ENCODE data around the gene AATK.
A peak's percentile ranks its signal among the peaks of the same experiment; 100 is the strongest.

The AATK gene

DNA sequence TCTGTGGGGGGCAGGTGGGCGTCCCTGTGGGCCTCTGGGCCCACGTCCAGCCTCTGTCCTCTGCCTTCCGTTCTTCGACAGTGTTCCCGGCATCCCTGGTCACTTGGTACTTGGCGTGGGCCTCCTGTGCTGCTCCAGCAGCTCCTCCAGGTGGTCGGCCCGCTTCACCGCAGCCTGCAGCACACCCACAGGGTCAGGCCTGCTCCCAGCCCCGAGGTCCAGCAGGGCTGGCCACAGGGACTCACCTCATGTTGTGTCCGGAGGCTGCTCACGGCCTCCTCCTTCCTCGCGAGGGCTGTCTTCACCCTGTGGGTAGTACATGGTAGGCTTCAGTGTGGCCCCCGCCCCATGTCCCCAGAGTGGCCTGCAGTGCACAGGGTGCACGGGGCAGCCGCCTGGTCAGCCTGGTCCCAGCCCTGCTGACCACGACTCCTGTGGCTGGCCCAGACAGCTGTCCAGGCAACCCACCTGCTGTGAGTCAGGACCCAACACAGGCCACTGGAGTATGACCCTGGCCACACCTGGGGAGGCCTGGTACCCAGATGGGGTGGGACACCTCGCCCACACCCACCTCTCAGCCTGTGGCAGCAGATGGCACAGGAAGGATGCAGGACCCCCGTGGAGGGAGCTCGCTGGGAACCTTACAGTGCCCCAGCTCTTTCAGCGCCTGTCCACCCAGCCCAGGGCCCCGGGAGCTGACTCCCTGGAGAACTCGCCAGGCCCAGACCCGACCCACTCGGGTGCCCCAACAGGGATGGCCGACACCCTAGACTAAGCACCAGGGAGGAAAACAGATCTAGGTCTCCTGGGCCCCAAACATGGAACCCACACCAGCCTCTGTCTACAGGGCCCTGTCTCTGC is 23.9 kb upstream of the AATK start:
- Mint-ChIP-seq H3K27ac (no peak overlapping the region), H3K9me3 (no peaks in the 10 kb centered on the region), H3K4me1 (no peaks in the 10 kb centered on the region), H3K27me3 (no peaks in the 10 kb centered on the region), H3K4me3 (no peak overlapping the region)
- no peak for DNase-seq
- ATAC-seq: peak; percentile 11

DNA sequence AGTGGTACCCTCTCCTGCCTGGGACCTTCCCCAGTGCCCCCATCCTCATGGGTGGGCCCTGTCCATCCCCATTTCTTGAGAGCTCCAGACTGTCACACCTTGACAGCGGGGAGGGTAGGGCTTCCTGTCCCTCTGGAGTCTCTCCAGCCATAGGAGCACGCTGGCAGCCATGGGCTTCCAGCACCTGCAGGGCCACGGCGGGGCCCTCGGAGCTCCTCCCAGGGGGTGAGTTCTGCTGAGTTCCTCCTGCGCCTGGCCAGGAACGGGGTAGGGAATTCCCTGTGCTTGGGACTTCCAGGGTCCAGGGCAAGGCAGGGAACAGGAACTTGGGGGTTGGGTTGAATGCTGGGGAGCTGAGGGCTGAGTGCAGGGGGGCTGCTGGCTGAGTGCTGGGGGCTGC is 23.0 kb upstream of the AATK start:
- Mint-ChIP-seq H3K27ac (no peak overlapping the region), H3K4me1 (no peaks in the 10 kb centered on the region), H3K9me3 (no peaks in the 10 kb centered on the region), H3K27me3 (no peaks in the 10 kb centered on the region), H3K4me3 (no peak overlapping the region)
- DNase-seq (no peak), ATAC-seq (no peak)

- Mint-ChIP-seq H3K4me1 (no peaks in the 10 kb centered on the region), H3K9me3 (no peaks in the 10 kb centered on the region), H3K4me3 (no peak overlapping the region), H3K27me3 (no peaks in the 10 kb centered on the region), H3K27ac (no peak overlapping the region)
- ATAC-seq (no peak), DNase-seq (no peak)
Measured at GRCh38 chr17:81188491-81188840, 22.4 kb upstream of the AATK start.

GRCh38 chr17:81187586-81188490 is 21.8 kb upstream of the AATK start:
- Mint-ChIP-seq H3K27ac (no peak overlapping the region), H3K4me3 (no peak overlapping the region), H3K27me3 (no peaks in the 10 kb centered on the region), H3K4me1 (no peaks in the 10 kb centered on the region), H3K9me3 (no peaks in the 10 kb centered on the region)
- DNase-seq (no peak), ATAC-seq (no peak)

- no peaks in the 10 kb centered on the region for H3K27me3 Mint-ChIP-seq
- H3K27ac Mint-ChIP-seq: no peak overlapping the region
- DNase-seq (no peak), ATAC-seq (no peak)
- no peaks in the 10 kb centered on the region for H3K4me1 Mint-ChIP-seq
- H3K9me3 Mint-ChIP-seq: no peaks in the 10 kb centered on the region
- no peak overlapping the region for H3K4me3 Mint-ChIP-seq
Measured at GRCh38 chr17:81187120-81187519, 21.1 kb upstream of the AATK start.

DNA sequence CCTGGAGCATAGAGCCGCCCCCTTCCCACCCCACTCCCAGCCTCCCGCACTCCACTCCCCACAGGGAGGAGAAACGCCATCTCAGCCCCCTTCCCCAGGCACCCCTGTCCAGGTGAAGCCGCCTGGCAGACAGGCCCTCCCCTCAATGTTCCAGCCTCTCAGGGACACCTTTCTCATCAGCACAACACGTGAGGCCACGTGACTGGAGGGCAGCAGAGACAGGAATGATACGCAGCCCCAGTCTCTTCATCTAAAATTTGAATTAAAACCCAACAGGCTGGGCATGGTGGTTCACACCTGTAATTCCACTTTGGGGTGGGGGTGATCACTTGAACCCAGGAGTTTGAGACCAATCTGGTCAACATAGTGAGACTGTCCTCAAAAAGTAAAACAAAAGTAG is 20.2 kb upstream of the AATK start:
- no peaks in the 10 kb centered on the region for H3K4me1 Mint-ChIP-seq
- no peak for ATAC-seq
- H3K9me3 Mint-ChIP-seq: no peaks in the 10 kb centered on the region
- H3K27me3 Mint-ChIP-seq: no peaks in the 10 kb centered on the region
- no peak overlapping the region for H3K4me3 Mint-ChIP-seq
- no peak overlapping the region for H3K27ac Mint-ChIP-seq
- no peak for DNase-seq

GRCh38 chr17:81184555-81184954 is 18.5 kb upstream of the AATK start:
- H3K9me3 Mint-ChIP-seq: no peaks in the 10 kb centered on the region
- H3K4me3 Mint-ChIP-seq: no peak overlapping the region
- no peaks in the 10 kb centered on the region for H3K27me3 Mint-ChIP-seq
- DNase-seq (no peak), ATAC-seq (no peak)
- no peak overlapping the region for H3K27ac Mint-ChIP-seq
- no peaks in the 10 kb centered on the region for H3K4me1 Mint-ChIP-seq

DNA sequence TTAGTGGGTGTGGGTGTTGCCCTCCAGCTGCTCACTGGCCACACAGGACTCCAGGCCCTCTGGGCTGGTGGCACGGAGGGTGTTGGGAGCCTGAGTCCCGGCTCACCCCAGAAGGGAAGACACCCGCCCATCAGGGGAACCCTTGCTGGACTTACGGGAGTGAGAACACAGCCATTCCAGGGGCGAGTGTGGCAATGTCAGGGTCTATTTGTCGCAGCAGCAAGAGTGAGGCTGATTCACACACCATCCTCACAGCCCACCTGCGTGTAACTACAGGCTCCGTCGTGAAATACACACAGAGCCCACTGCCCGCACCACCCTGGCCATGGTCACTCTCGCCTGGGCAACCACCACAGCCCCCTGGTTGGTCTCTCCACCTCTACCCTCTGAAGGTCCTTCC is 17.8 kb upstream of the AATK start:
- Mint-ChIP-seq H3K4me3 (no peak overlapping the region), H3K27ac (peak overlapping the region in 1 of 2 donors; percentile 68), H3K27me3 (no peaks in the 10 kb centered on the region), H3K4me1 (no peaks in the 10 kb centered on the region), H3K9me3 (no peaks in the 10 kb centered on the region)
- no peak for ATAC-seq
- no peak for DNase-seq

DNA sequence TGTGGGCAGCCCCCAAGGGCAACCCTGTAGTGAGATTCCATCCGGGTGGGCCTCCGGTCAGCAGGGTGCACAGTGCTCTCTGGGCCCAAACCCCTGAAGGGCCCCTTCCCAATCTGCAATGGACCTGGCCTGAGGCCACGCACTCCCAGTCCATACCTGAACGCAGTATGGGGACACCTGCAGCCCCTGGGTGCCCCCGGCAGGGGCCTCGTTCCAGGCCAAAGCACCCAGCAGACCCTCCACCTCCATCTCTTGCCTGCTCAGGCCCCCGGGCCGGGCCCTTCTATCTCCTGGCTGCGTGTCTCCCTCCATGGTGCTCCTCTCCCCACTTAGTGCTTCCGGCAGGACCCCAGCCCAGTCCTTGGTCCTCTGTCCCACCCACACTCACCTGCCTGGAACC is 17.3 kb upstream of the AATK start:
- Mint-ChIP-seq H3K9me3 (no peaks in the 10 kb centered on the region), H3K27ac (no peak overlapping the region), H3K4me3 (no peak overlapping the region), H3K4me1 (no peaks in the 10 kb centered on the region), H3K27me3 (no peaks in the 10 kb centered on the region)
- no peak for DNase-seq
- ATAC-seq: no peak

GRCh38 chr17:81182596-81182995 is 16.6 kb upstream of the AATK start:
- Mint-ChIP-seq H3K4me3 (no peak overlapping the region), H3K4me1 (no peaks in the 10 kb centered on the region), H3K27me3 (no peaks in the 10 kb centered on the region), H3K9me3 (no peaks in the 10 kb centered on the region), H3K27ac (no peak overlapping the region)
- ATAC-seq: no peak
- DNase-seq: no peak

DNA sequence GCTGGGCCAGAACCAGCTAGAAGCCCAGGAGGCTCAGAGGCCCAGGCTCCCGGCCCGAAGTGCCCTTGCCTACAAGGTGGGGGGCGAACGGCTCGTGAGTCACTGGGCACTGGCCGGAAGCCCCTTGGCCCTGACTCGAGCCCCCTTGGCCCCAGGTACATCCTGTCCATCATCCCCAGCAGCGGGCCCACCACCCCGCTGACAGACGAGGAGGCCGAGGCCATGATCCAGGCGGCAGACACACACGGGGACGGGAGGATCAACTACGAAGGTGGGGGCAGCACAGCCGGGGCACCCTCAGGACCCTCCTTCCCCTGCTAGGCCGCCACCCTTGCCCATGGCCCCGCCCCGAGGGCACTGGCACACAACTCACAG is 15.8 kb upstream of the AATK start:
- ATAC-seq (no peak), DNase-seq (no peak)
- no peaks in the 10 kb centered on the region for H3K27me3 Mint-ChIP-seq
- H3K9me3 Mint-ChIP-seq: no peaks in the 10 kb centered on the region
- no peak overlapping the region for H3K4me3 Mint-ChIP-seq
- H3K4me1 Mint-ChIP-seq: no peaks in the 10 kb centered on the region
- H3K27ac Mint-ChIP-seq: no peak overlapping the region

GRCh38 chr17:81180836-81181810 is 15.1 kb upstream of the AATK start:
- ATAC-seq (no peak), DNase-seq (no peak)
- Mint-ChIP-seq H3K4me3 (no peak overlapping the region), H3K4me1 (no peaks in the 10 kb centered on the region), H3K9me3 (no peaks in the 10 kb centered on the region), H3K27ac (peak overlapping the region in 1 of 2 donors; percentile 54), H3K27me3 (no peaks in the 10 kb centered on the region)

DNA sequence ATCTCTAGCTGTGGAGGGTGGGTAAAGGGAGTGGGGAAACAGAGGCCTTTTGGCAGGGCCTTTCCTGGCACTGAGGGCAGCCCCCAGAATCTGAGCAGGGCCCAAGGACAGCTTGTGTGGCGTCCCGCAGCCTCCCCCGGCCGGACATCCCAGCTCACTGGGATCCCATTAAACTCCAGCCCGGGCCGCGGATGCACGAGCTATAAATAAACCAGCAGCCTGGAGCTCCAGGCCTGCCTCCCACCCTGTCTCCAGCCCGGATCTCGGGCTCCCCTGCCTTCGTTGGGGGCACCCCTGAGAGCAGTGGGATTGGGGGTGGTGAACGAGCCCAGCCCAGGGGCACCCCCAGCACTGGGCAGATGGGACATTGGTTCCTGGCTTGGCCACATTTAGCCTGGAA is 13.8 kb upstream of the AATK start:
- no peaks in the 10 kb centered on the region for H3K4me1 Mint-ChIP-seq
- no peak overlapping the region for H3K4me3 Mint-ChIP-seq
- no peak for ATAC-seq
- H3K27me3 Mint-ChIP-seq: no peaks in the 10 kb centered on the region
- H3K27ac Mint-ChIP-seq: no peak overlapping the region
- DNase-seq: no peak
- H3K9me3 Mint-ChIP-seq: no peaks in the 10 kb centered on the region

DNA sequence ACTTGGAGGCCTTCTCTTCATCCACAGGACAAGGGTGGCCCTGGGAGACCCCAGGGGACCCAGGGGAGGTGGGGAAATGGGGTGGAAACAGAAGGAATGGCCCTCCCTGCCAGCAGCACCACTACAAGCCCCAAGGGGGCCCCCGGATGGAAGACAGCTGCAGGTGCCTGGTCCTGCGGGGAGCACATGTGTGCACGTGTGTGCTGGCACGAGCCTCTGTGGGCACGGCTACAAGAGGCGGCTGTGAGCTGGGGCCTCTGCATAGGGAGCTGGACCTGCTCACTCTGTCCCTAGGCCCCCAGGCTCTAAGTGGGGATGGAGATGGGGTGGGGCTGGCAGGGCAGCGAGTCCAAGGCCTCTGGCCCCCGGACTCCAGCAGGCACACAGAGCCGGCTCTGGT is 13.2 kb upstream of the AATK start:
- no peaks in the 10 kb centered on the region for H3K9me3 Mint-ChIP-seq
- no peak overlapping the region for H3K27ac Mint-ChIP-seq
- no peak overlapping the region for H3K4me3 Mint-ChIP-seq
- DNase-seq (no peak), ATAC-seq (no peak)
- H3K4me1 Mint-ChIP-seq: no peaks in the 10 kb centered on the region
- H3K27me3 Mint-ChIP-seq: no peaks in the 10 kb centered on the region
